Measurements from ENCODE around the gene PRKD1. TPM values are rescaled to one million over a fixed set of nuclear protein-coding genes. Genes with fewer than 3 reads are reported as not detected.

Gene PRKD1
- total RNA-seq, 1 donor: 28.6 TPM

DNA sequence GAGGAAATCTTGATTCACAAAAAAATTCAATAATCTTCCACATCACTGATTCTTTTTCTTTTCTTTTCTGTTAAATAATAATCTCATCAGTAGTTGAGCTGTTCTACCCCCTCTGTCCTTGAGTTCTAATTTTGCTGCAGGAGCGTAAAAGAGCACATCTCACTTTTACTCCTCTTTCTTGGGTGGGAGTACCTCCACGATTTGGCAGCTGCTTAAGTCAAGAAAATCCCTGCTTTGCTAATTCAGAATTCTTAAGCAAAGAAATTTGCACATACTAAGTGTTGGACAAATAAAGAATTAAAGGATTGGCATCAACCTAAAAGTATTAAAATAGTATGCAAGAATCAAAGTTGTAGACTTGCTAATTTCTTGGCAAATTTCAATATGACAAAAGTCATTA is 128.8 kb downstream of the PRKD1 start:
- TF ChIP-seq, protein P1, sequence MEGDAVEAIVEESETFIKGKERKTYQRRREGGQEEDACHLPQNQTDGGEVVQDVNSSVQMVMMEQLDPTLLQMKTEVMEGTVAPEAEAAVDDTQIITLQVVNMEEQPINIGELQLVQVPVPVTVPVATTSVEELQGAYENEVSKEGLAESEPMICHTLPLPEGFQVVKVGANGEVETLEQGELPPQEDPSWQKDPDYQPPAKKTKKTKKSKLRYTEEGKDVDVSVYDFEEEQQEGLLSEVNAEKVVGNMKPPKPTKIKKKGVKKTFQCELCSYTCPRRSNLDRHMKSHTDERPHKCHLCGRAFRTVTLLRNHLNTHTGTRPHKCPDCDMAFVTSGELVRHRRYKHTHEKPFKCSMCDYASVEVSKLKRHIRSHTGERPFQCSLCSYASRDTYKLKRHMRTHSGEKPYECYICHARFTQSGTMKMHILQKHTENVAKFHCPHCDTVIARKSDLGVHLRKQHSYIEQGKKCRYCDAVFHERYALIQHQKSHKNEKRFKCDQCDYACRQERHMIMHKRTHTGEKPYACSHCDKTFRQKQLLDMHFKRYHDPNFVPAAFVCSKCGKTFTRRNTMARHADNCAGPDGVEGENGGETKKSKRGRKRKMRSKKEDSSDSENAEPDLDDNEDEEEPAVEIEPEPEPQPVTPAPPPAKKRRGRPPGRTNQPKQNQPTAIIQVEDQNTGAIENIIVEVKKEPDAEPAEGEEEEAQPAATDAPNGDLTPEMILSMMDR (IDR thresholded peaks at IDR 0.05; ENCODE audit: extremely low read depth, low read depth, low read length): no peak
- Histone ChIP-seq H3K4me3 (ENCODE audit: insufficient read depth, low read length) (no peak overlapping the region), H3K79me2 (ENCODE audit: insufficient read depth, low read length) (peaks cover 74% of the 10 kb centered on the region), H4K20me1 (ENCODE audit: insufficient read depth, low read length) (peaks cover 13% of the 10 kb centered on the region), H3K27ac (ENCODE audit: low read depth, low read length) (no peak overlapping the region), H3K36me3 (ENCODE audit: insufficient read depth, low read length) (no peaks in the 10 kb centered on the region), H2AFZ (ENCODE audit: low read length) (no peak overlapping the region), H3K4me1 (ENCODE audit: insufficient read depth, low read length) (no peaks in the 10 kb centered on the region), H3K9me3 (ENCODE audit: low read depth, low read length) (no peaks in the 10 kb centered on the region), H3K4me2 (ENCODE audit: insufficient read depth, low read length) (no peak overlapping the region), H3K27me3 (ENCODE audit: insufficient read depth, low read length) (no peaks in the 10 kb centered on the region)
- DNase-seq (ENCODE audit: insufficient read length, low spot score, missing footprints): no peak

DNA sequence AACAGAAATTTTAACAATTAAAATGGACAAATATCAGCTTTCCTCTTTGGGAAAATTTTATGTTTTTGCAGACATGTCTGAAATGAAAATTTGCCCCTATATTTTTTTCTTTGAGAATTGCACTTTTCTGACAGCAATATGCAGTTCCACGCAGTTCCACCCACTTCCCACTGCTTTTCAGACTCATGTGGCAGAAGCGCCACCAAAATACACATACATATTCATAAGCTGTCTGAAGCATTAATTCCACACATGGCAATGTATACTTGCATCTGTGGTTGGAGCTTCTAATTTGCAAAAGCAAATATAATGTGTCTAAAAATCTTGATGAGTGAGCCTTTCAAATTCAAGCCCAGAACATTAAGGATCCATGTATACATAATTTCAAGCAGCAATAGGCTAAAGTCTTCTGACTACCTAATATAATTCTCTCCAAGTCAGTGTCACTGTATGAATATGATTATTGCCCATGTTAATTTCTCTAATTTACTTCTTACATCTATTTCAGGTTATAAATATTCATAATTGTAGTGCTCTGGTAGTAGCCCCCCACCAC is 129.5 kb downstream of the PRKD1 start:
- no peak overlapping the region for H2AFZ ChIP-seq (ENCODE audit: low read length)
- H3K4me2 ChIP-seq (ENCODE audit: insufficient read depth, low read length): no peak overlapping the region
- DNase-seq (ENCODE audit: insufficient read length, low spot score, missing footprints): no peak
- H3K27me3 ChIP-seq (ENCODE audit: insufficient read depth, low read length): no peaks in the 10 kb centered on the region
- TF ChIP-seq, protein P1 (IDR thresholded peaks at IDR 0.05; ENCODE audit: extremely low read depth, low read depth, low read length): no peak
- no peak overlapping the region for H3K27ac ChIP-seq (ENCODE audit: low read depth, low read length)
- H3K4me1 ChIP-seq (ENCODE audit: insufficient read depth, low read length): no peaks in the 10 kb centered on the region
- no peaks in the 10 kb centered on the region for H3K36me3 ChIP-seq (ENCODE audit: insufficient read depth, low read length)
- peaks cover 13% of the 10 kb centered on the region for H4K20me1 ChIP-seq (ENCODE audit: insufficient read depth, low read length)
- no peaks in the 10 kb centered on the region for H3K9me3 ChIP-seq (ENCODE audit: low read depth, low read length)
- peaks cover 71% of the 10 kb centered on the region for H3K79me2 ChIP-seq (ENCODE audit: insufficient read depth, low read length)
- H3K4me3 ChIP-seq (ENCODE audit: insufficient read depth, low read length): no peak overlapping the region

DNA sequence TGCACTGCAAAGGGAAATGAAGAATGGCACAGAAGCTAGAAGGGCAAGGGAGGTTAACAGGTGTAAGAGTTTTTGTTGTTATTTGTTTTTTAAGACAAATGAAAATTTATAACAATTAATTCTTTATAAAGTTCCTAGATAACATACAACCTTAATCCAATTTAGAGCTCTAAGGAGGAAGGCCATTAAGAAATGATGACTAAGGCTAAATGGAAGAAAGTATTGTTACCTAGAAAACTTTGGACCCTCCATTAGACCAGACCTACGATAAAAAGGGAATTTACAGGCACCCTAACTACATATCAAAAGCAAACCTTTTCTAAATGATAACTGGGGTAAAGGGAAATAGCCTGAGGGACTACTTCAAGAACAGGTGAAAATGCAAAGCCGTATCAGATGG is 130.8 kb downstream of the PRKD1 start:
- TF ChIP-seq, protein P1 (IDR thresholded peaks at IDR 0.05; ENCODE audit: extremely low read depth, low read depth, low read length): no peak
- H3K27me3 ChIP-seq (ENCODE audit: insufficient read depth, low read length): no peaks in the 10 kb centered on the region
- H3K27ac ChIP-seq (ENCODE audit: low read depth, low read length): no peak overlapping the region
- H3K4me2 ChIP-seq (ENCODE audit: insufficient read depth, low read length): no peak overlapping the region
- H3K36me3 ChIP-seq (ENCODE audit: insufficient read depth, low read length): no peaks in the 10 kb centered on the region
- no peaks in the 10 kb centered on the region for H3K9me3 ChIP-seq (ENCODE audit: low read depth, low read length)
- H3K4me3 ChIP-seq (ENCODE audit: insufficient read depth, low read length): no peak overlapping the region
- peaks cover 68% of the 10 kb centered on the region for H3K79me2 ChIP-seq (ENCODE audit: insufficient read depth, low read length)
- no peak for DNase-seq (ENCODE audit: insufficient read length, low spot score, missing footprints)
- H3K4me1 ChIP-seq (ENCODE audit: insufficient read depth, low read length): no peaks in the 10 kb centered on the region
- H2AFZ ChIP-seq (ENCODE audit: low read length): no peak overlapping the region
- H4K20me1 ChIP-seq (ENCODE audit: insufficient read depth, low read length): peaks cover 8% of the 10 kb centered on the region

DNA sequence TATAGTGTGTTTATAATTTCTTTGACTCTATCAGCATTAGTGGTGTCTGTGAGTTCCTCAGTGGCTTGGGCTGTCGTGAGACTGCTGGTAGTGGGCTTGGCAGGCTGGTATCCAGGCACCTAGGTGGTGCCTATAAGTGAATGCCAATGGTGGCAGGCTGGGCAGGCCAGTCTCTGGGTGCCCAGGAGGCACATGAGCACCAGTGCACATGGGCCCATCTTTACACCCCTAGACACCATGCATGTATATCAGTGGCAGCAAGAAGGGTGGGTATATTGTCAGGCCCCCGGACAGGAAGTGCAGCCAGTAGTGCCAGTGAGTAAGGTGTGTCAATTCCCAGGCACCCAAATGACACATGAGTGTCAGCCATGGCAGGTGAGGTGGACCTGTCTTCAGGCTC is 138.2 kb downstream of the PRKD1 start:
- no peaks in the 10 kb centered on the region for H3K4me1 ChIP-seq (ENCODE audit: insufficient read depth, low read length)
- peaks cover 30% of the 10 kb centered on the region for H3K79me2 ChIP-seq (ENCODE audit: insufficient read depth, low read length)
- H3K4me2 ChIP-seq (ENCODE audit: insufficient read depth, low read length): no peak overlapping the region
- no peak overlapping the region for H3K4me3 ChIP-seq (ENCODE audit: insufficient read depth, low read length)
- H3K36me3 ChIP-seq (ENCODE audit: insufficient read depth, low read length): no peaks in the 10 kb centered on the region
- no peaks in the 10 kb centered on the region for H3K27me3 ChIP-seq (ENCODE audit: insufficient read depth, low read length)
- no peaks in the 10 kb centered on the region for H3K9me3 ChIP-seq (ENCODE audit: low read depth, low read length)
- no peak overlapping the region for H2AFZ ChIP-seq (ENCODE audit: low read length)
- peaks cover 6% of the 10 kb centered on the region for H4K20me1 ChIP-seq (ENCODE audit: insufficient read depth, low read length)
- no peak overlapping the region for H3K27ac ChIP-seq (ENCODE audit: low read depth, low read length)
- TF ChIP-seq, protein P1 (IDR thresholded peaks at IDR 0.05; ENCODE audit: extremely low read depth, low read depth, low read length): no peak
- DNase-seq (ENCODE audit: insufficient read length, low spot score, missing footprints): no peak
